Forelimb muscle (tissue), 1 donor: ENCODE measurements around the gene NEK8. TPM values are rescaled to one million over a fixed set of nuclear protein-coding genes. Genes with fewer than 3 reads are reported as not detected.

Experiments used
- DNase-seq: peaks from one replicate; pipeline ENCODE4 v3.0.0-alpha.2; 2013; ENCODE audit warnings: low read depth
- polyA plus RNA-seq: library from polyadenylated mRNA; unstranded; fragments of 120-200 nt; gene quantifications from one replicate; pipeline ENCODE4 v1.2.1, GENCODE V29; 2013; ENCODE audit not compliant: insufficient read length

NEK8 gene
- polyA plus RNA-seq, 1 donor, result 3.3 TPM

GRCh38 chr17:28744972-28745785 is 16.6 kb downstream of the NEK8 start:
- no peak for DNase-seq

- DNase-seq, result no peak
Observed at GRCh38 chr17:28745786-28746411, 17.3 kb downstream of the NEK8 start.

GRCh38 chr17:28746611-28747050 is 18.0 kb downstream of the NEK8 start:
- DNase-seq, result no peak

- no peak for DNase-seq
Observed at GRCh38 chr17:28747051-28747691, 18.6 kb downstream of the NEK8 start.

GRCh38 chr17:28747801-28748750 is 19.5 kb downstream of the NEK8 start:
- no peak for DNase-seq

- DNase-seq, result no peak
Observed at GRCh38 chr17:28748852-28749515, 20.4 kb downstream of the NEK8 start.

- DNase-seq, result no peak
Observed at GRCh38 chr17:28749516-28750177, 21.1 kb downstream of the NEK8 start.

- peak; percentile 77 for DNase-seq
Observed at GRCh38 chr17:28750178-28751047, 21.8 kb downstream of the NEK8 start.

GRCh38 chr17:28751600-28752366 is 23.2 kb downstream of the NEK8 start:
- no peak for DNase-seq

- no peak for DNase-seq
Observed at GRCh38 chr17:28755486-28755885, 26.9 kb downstream of the NEK8 start.

- no peak for DNase-seq
Observed at GRCh38 chr17:28756049-28756804, 27.6 kb downstream of the NEK8 start.

- no peak for DNase-seq
Observed at GRCh38 chr17:28758411-28759121, 30.0 kb downstream of the NEK8 start.

GRCh38 chr17:28759256-28759865 is 30.8 kb downstream of the NEK8 start:
- DNase-seq, result no peak

GRCh38 chr17:28760601-28761562 is 32.3 kb downstream of the NEK8 start:
- DNase-seq, result no peak

- DNase-seq, result no peak
Observed at GRCh38 chr17:28763137-28763799, 34.7 kb downstream of the NEK8 start.
